LNCaP clone FGC (cell line): ENCODE results near the gene SORCS2.

ENCODE experiments used
- DNase-seq: peaks from one replicate; pipeline ENCODE4 v3.0.0-alpha.2; 2011; ENCODE audit warnings: low read depth
- H3K4me3 ChIP-seq: 2 replicates; pipeline ENCODE4 v1.5.1; 2011; ENCODE audit warnings: mild to moderate bottlenecking, low read depth, low read length, control low read depth
- CTCF ChIP-seq: IDR thresholded peaks from 2 replicates; pipeline ENCODE4 v1.5.1; 2012; ENCODE audit warnings: mild to moderate bottlenecking; ENCODE audit not compliant: control insufficient read depth, insufficient read depth; ENCODE audit errors: extremely low read depth

The SORCS2 gene

GRCh38 chr4:7705062-7705461, 512.7 kb downstream of the SORCS2 start:
- no peak for DNase-seq
- TF ChIP-seq CTCF = no peak
- no peak overlapping the region for H3K4me3 ChIP-seq

- no peak for TF ChIP-seq CTCF
Measured at GRCh38 chr4:7705593-7705992, 513.3 kb downstream of the SORCS2 start.

DNA sequence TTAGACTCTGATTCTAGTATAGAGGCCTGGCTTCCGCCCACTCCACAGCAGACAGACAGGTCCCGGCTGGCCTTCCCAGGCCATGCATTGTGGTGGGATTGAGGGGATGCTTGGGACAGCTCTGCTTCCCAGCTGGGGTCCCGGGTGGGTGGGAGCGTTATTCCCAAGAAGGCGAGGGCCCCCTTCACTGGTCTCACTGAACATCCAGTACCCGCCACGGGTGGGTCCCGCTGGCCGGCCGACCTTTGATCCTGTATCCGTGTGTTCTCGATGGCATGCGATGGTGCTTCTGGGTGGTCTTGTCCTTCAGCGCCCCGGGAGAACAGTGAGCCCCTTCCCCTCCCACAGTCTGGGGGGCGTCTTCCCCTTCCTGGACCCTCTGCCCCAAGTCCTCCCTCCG, 515.9 kb downstream of the SORCS2 start:
- DNase-seq = no peak
- no peak overlapping the region for H3K4me3 ChIP-seq
- TF ChIP-seq CTCF = no peak

More at GRCh38 chr4:7705593-7705992, 513.3 kb downstream of the SORCS2 start:
- no peak for DNase-seq
- no peak overlapping the region for H3K4me3 ChIP-seq

GRCh38 chr4:7708981-7709380, 516.6 kb downstream of the SORCS2 start:
- no peak for TF ChIP-seq CTCF
- DNase-seq = no peak
- no peak overlapping the region for H3K4me3 ChIP-seq

- no peak for TF ChIP-seq CTCF
- no peak for DNase-seq
- H3K4me3 ChIP-seq = no peak overlapping the region
Measured at GRCh38 chr4:7709431-7709830, 517.1 kb downstream of the SORCS2 start.

- no peak for DNase-seq
- no peak overlapping the region for H3K4me3 ChIP-seq
- TF ChIP-seq CTCF = no peak
Measured at GRCh38 chr4:7710126-7710525, 517.8 kb downstream of the SORCS2 start.

- DNase-seq = no peak
- TF ChIP-seq CTCF = no peak
Measured at GRCh38 chr4:7710576-7711306, 518.4 kb downstream of the SORCS2 start.

More at GRCh38 chr4:7710576-7711306, 518.4 kb downstream of the SORCS2 start:
- H3K4me3 ChIP-seq = no peak overlapping the region
